ENCODE measurements around the gene MYEF2. TPM values are rescaled to one million over a fixed set of nuclear protein-coding genes. Genes with fewer than 3 reads are reported as not detected.

Gene MYEF2
- total RNA-seq, 2 donors from 2014 or later, result 7.5 to 11.1 TPM

- TF ChIP-seq CTCF (IDR thresholded peaks at IDR 0.05), result no peak
- Histone ChIP-seq H3K4me3 (no peak overlapping the region), H3K4me1 (no peaks in the 10 kb centered on the region), H3K27ac (no peak overlapping the region), H3K9me3 (no peaks in the 10 kb centered on the region), H3K36me3 (no peaks in the 10 kb centered on the region), H3K27me3 (no peaks in the 10 kb centered on the region)
- DNase-seq (ENCODE audit: low spot score), result no peak
These were observed 56.2 kb downstream of the MYEF2 start for GRCh38 chr15:48121849-48122248.

- H3K4me1 ChIP-seq, result no peaks in the 10 kb centered on the region
- no peaks in the 10 kb centered on the region for H3K27me3 ChIP-seq
- no peaks in the 10 kb centered on the region for H3K36me3 ChIP-seq
- no peak within 1 kb of the TSS for H3K4me3 ChIP-seq
- no peak within 1 kb of the TSS for H3K27ac ChIP-seq
- no peaks in the 10 kb centered on the region for H3K9me3 ChIP-seq
- DNase-seq (ENCODE audit: low spot score), result no peak
- TF ChIP-seq CTCF (IDR thresholded peaks at IDR 0.05), result no peak
These were observed 57.4 kb downstream of the MYEF2 start, which contains the start of gene SLC24A5 for GRCh38 chr15:48120745-48121144. SLC24A5 (plus strand) TSS chr15:48120990; CDS start chr15:48121045, 55 bp downstream.

GRCh38 chr15:48119277-48119676 is 58.8 kb downstream of the MYEF2 start:
- Histone ChIP-seq H3K9me3 (no peaks in the 10 kb centered on the region), H3K4me1 (no peaks in the 10 kb centered on the region), H3K4me3 (no peak overlapping the region), H3K36me3 (no peaks in the 10 kb centered on the region), H3K27me3 (no peaks in the 10 kb centered on the region), H3K27ac (no peak overlapping the region)
- TF ChIP-seq CTCF (IDR thresholded peaks at IDR 0.05), result no peak
- DNase-seq (ENCODE audit: low spot score), result no peak

- no peak for DNase-seq (ENCODE audit: low spot score)
- Histone ChIP-seq H3K4me1 (no peaks in the 10 kb centered on the region), H3K9me3 (no peaks in the 10 kb centered on the region), H3K27ac (no peak overlapping the region), H3K27me3 (no peaks in the 10 kb centered on the region), H3K36me3 (no peaks in the 10 kb centered on the region), H3K4me3 (no peak overlapping the region)
- TF ChIP-seq CTCF (IDR thresholded peaks at IDR 0.05), result peak in 1 of 2 donors; percentile 31
These were observed 65.9 kb downstream of the MYEF2 start for GRCh38 chr15:48112242-48112641.

- H3K36me3 ChIP-seq, result no peaks in the 10 kb centered on the region
These were observed 68.1 kb downstream of the MYEF2 start for GRCh38 chr15:48109856-48110531.

More at GRCh38 chr15:48109856-48110531, 68.1 kb downstream of the MYEF2 start:
- Histone ChIP-seq H3K4me3 (no peak overlapping the region), H3K27ac (no peak overlapping the region), H3K9me3 (no peaks in the 10 kb centered on the region), H3K27me3 (no peaks in the 10 kb centered on the region), H3K4me1 (no peaks in the 10 kb centered on the region)
- DNase-seq (ENCODE audit: low spot score), result no peak
- TF ChIP-seq CTCF (IDR thresholded peaks at IDR 0.05), result no peak
